AG20443 (cell line): ENCODE data around the gene GREM2.

ENCODE experiments used
- DNase-seq: peaks from one replicate; pipeline ENCODE4 v3.0.0; 2012; ENCODE audit warnings: low spot score, mixed read lengths

The GREM2 gene

DNA sequence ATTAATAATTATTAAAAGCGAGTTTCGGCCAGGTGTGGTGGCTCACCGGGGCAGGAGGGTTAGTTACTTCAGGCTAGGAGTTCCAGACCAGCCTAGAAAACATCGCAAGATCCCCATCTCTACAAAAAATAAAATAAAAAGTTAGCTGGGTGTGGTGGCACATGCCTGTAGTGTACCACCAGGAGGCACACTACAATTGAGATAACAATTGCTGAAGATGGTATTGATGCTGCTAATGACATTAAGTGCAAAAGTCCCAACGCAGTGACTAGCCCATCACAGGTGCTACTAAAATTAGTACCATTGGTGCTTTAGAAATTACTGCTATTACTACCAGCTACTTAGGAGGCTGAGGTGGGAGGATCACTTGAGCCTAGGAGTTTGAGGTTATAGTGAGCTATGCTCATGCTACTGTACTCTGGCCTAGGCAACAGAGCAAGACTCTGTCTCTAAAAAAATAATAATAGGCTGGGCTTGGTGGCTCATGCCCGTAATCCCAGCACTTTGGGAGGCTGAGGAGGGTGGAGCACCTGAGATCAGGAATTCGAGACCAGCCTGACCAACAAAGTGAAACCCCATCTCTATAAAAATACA lies 156.6 kb downstream of the GREM2 start:
- DNase-seq, result no peak

DNA sequence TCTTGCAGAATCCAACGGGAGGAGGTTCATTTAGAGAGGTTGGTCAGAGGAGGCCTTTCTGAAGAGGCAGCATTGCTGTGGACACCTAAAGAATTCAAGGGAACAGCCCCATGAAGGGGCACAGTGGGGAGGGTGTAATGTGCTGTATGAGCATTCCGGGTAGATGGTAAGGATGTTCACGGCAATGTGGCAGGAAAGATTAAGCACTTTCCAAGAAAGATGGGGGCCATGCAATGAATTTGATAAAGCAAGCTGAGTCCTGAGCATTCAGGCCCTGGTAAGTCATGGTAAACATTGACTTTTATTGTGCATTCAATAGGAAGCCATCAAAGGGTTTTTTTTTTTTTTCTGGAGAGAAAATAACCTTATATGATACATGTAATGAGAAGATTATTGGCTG lies 166.6 kb downstream of the GREM2 start:
- no peak for DNase-seq

DNA sequence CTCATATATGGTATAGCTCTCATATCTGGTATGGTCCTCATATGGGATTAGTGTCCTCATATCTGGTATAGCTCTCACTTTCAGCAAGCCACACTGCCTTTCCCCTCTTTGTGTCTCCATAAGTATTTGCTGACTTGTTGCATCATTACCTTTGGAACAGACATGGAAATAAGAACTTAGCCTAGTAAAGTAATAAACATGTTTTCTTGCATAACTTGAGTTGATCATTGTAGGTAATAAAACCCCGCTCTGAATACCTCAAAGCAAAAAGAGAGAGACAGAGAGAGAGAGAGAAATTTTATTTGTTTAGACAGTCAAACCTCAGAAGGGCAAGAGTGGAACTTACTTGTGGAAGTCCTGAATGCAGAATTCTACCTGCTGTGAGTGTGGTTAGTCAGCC lies 170.3 kb downstream of the GREM2 start:
- no peak for DNase-seq
